C4-2B (cell line): ENCODE data around the gene PLEKHA1.

Experiments
- ZFX ChIP-seq: fragments of 450-650 bp; IDR thresholded peaks from 2 replicates; pipeline ENCODE4 v1.6.1; 2017
- TF ChIP-seq, protein P1 (sequence below): fragments of 450-650 bp; conservative IDR thresholded peaks from 2 replicates; pipeline ENCODE4 v1.5.1; 2017; ENCODE audit warnings: mild to moderate bottlenecking

GRCh38 chr10:122419016-122419415, 44.5 kb downstream of the PLEKHA1 start:
- TF ChIP-seq, protein P1, sequence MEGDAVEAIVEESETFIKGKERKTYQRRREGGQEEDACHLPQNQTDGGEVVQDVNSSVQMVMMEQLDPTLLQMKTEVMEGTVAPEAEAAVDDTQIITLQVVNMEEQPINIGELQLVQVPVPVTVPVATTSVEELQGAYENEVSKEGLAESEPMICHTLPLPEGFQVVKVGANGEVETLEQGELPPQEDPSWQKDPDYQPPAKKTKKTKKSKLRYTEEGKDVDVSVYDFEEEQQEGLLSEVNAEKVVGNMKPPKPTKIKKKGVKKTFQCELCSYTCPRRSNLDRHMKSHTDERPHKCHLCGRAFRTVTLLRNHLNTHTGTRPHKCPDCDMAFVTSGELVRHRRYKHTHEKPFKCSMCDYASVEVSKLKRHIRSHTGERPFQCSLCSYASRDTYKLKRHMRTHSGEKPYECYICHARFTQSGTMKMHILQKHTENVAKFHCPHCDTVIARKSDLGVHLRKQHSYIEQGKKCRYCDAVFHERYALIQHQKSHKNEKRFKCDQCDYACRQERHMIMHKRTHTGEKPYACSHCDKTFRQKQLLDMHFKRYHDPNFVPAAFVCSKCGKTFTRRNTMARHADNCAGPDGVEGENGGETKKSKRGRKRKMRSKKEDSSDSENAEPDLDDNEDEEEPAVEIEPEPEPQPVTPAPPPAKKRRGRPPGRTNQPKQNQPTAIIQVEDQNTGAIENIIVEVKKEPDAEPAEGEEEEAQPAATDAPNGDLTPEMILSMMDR: no peak
- TF ChIP-seq ZFX: no peak
